GF-D8 (cell line): Measurements from ENCODE around the gene RANBP9.

Source experiments
- DNase-seq: peaks from one replicate; lab custom pipeline; 2025; lab: John Stamatoyannopoulos, UW

The RANBP9 gene

GRCh38 chr6:13600036-13600435, 111.6 kb downstream of the RANBP9 start:
- DNase-seq: no peak

- no peak for DNase-seq
These were observed 114.6 kb downstream of the RANBP9 start for GRCh38 chr6:13597073-13597472.

- no peak for DNase-seq
These were observed 117.9 kb downstream of the RANBP9 start for GRCh38 chr6:13593720-13594119.

- DNase-seq: no peak
These were observed 118.5 kb downstream of the RANBP9 start for GRCh38 chr6:13593103-13593502.

- DNase-seq: no peak
These were observed 120.3 kb downstream of the RANBP9 start for GRCh38 chr6:13591205-13591921.

- no peak for DNase-seq
These were observed 121.0 kb downstream of the RANBP9 start for GRCh38 chr6:13590574-13591153.

- no peak for DNase-seq
These were observed 121.8 kb downstream of the RANBP9 start for GRCh38 chr6:13589801-13590200.

- no peak for DNase-seq
These were observed 124.8 kb downstream of the RANBP9 start for GRCh38 chr6:13586603-13587542.

- no peak for DNase-seq
These were observed 129.9 kb downstream of the RANBP9 start for GRCh38 chr6:13581700-13582229.

GRCh38 chr6:13579911-13580310, 131.7 kb downstream of the RANBP9 start:
- no peak for DNase-seq

- DNase-seq: no peak
These were observed 133.7 kb downstream of the RANBP9 start for GRCh38 chr6:13577926-13578325.

GRCh38 chr6:13576017-13576416, 135.6 kb downstream of the RANBP9 start:
- DNase-seq: no peak

- no peak for DNase-seq
These were observed 136.3 kb downstream of the RANBP9 start for GRCh38 chr6:13575377-13575775.

- peak; percentile 69 for DNase-seq
These were observed 136.9 kb downstream of the RANBP9 start, which contains the start of gene SIRT5 for GRCh38 chr6:13574571-13575376. Gene SIRT5, plus strand, starts transcription at chr6:13574601. Its CDS starts 9,510 bp downstream, at chr6:13584111.

- DNase-seq: peak; percentile 84
These were observed 137.5 kb downstream of the RANBP9 start for GRCh38 chr6:13574149-13574570.

- no peak for DNase-seq
These were observed 137.9 kb downstream of the RANBP9 start for GRCh38 chr6:13573669-13574110.

- no peak for DNase-seq
These were observed 138.5 kb downstream of the RANBP9 start for GRCh38 chr6:13572951-13573654.

GRCh38 chr6:13572240-13572639, 139.4 kb downstream of the RANBP9 start:
- DNase-seq: no peak
